ENCODE measurements around the gene YES1. TPM values are rescaled to one million over a fixed set of nuclear protein-coding genes. Genes with fewer than 3 reads are reported as not detected.

The YES1 gene
- total RNA-seq, 2 experiments from 2014 or later: not detected

DNA sequence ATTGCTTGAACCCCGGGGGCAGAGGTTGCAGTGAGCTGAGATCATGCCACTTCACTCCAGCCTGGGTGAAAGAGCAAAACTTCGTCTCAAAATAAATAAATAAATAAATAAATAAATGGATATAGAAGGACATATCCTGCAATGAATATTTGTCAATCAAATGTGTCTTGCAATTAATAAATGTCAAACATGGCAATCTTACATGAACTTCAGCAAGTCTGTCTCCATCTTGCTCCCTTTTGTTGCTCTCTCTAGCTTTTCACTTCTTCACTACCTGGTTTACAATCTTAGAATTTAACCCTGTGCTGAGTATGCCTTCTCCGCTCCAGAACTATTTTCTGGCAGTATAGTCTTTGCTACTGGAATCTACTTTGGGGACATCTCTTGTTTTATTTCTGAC lies 3.3 kb upstream of the YES1 start:
- intact Hi-C loops (cut with micrococcal nuclease; ENCODE audit: unreplicated experiment): no loop called here
- no TSS peak for BruUV-seq (replicated peaks)
- no peak overlapping the region for H3K4me2 ChIP-seq (ENCODE audit: low read length)
- DNase-seq (ENCODE audit: low spot score): no peak
- TF ChIP-seq EZH2phosphoT487 (IDR thresholded peaks at IDR 0.05; ENCODE audit: borderline replicate concordance, low read depth, low read length) (no peak), CTCF (conservative IDR thresholded peaks at IDR 0.05; ENCODE audit: low read length) (no peak)
- POLR2A ChIA-PET: interaction anchor here (0.7 kb wide), 1 partner anchor 15 kb away, joined by 3 read pairs; no protein-coding TSS in a partner anchor
- no peak overlapping the region for H3K27ac ChIP-seq (ENCODE audit: low read depth, low read length, poor library complexity, severe bottlenecking)
- no peak overlapping the region for H3K4me3 ChIP-seq (ENCODE audit: low read depth, low read length, poor library complexity, severe bottlenecking)
- H3K79me2 ChIP-seq (ENCODE audit: insufficient read depth, low read depth, low read length): no peaks in the 10 kb centered on the region
- H3K36me3 ChIP-seq (ENCODE audit: insufficient read depth, low read length): no peaks in the 10 kb centered on the region
- CTCF ChIA-PET (ENCODE audit: unreplicated experiment): no interaction called here
- H4K20me1 ChIP-seq (ENCODE audit: insufficient read depth, low read length): no peaks in the 10 kb centered on the region
- H3K4me1 ChIP-seq (ENCODE audit: insufficient read depth, low read length, poor library complexity, severe bottlenecking): no peaks in the 10 kb centered on the region
- H3K9me2 ChIP-seq (ENCODE audit: insufficient read depth, low read length): no peaks in the 10 kb centered on the region
- H3K9me3 ChIP-seq (ENCODE audit: low read length): no peaks in the 10 kb centered on the region
- H2AFZ ChIP-seq (ENCODE audit: low read length): no peak overlapping the region

DNA sequence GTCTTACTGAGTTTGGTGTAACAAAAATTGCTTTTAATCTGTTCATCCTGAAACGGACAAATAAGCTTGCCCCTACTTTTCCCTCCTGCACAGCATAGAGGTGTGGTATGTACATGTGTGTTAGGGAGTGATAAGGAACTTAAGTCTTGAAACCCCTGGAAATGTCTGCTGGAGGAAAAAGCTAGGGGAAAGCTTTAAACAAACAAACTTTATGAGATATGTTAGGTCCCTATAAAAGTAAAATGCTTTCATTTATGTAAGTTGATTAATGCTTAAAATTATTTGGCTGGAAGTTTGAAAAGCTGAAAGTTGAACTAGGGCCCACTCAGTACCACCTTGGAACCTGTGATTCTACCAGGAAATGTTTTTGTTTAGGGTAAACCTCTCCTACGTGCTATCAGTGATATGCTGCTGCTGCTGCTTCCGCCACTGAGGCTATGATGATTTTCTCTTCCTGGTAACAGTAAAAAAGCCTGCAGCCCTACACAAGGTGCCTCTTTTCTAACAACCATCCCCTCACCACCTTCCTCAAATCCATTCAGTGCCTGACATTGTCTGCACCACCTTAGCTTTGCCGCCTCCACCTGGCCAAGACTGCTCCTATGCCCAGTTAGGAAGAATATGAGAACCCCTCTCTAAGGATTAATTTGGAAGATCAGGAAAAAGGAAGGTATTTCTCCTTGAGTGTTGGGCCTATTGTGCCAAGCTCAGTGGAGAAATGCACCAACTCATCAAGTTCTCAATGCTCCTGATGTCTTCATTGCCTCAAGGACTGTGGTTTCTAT lies 2.5 kb upstream of the YES1 start:
- Histone ChIP-seq H3K4me1 (ENCODE audit: insufficient read depth, low read length, poor library complexity, severe bottlenecking) (no peaks in the 10 kb centered on the region), H3K9me3 (ENCODE audit: low read length) (no peaks in the 10 kb centered on the region), H3K79me2 (ENCODE audit: insufficient read depth, low read depth, low read length) (no peaks in the 10 kb centered on the region), H2AFZ (ENCODE audit: low read length) (no peak overlapping the region), H3K9me2 (ENCODE audit: insufficient read depth, low read length) (no peaks in the 10 kb centered on the region), H3K4me3 (ENCODE audit: low read depth, low read length, poor library complexity, severe bottlenecking) (no peak overlapping the region), H4K20me1 (ENCODE audit: insufficient read depth, low read length) (no peaks in the 10 kb centered on the region), H3K36me3 (ENCODE audit: insufficient read depth, low read length) (no peaks in the 10 kb centered on the region), H3K4me2 (ENCODE audit: low read length) (no peak overlapping the region), H3K27ac (ENCODE audit: low read depth, low read length, poor library complexity, severe bottlenecking) (no peak overlapping the region)
- no TSS peak for BruUV-seq (replicated peaks)
- intact Hi-C loops (cut with micrococcal nuclease; ENCODE audit: unreplicated experiment): no loop called here
- ChIA-PET POLR2A (interaction anchor here (0.7 kb wide), 1 partner anchor 16 kb away, joined by 3 read pairs; no protein-coding TSS in a partner anchor), CTCF (ENCODE audit: unreplicated experiment) (no interaction called here)
- TF ChIP-seq CTCF (conservative IDR thresholded peaks at IDR 0.05; ENCODE audit: low read length) (no peak), EZH2phosphoT487 (IDR thresholded peaks at IDR 0.05; ENCODE audit: borderline replicate concordance, low read depth, low read length) (no peak)
- DNase-seq (ENCODE audit: low spot score): no peak

Measured in OCI-LY7 (cell line).